B cell (primary cell): ENCODE data around the gene SLC44A1. TPM values are rescaled to one million over a fixed set of nuclear protein-coding genes. Genes with fewer than 3 reads are reported as not detected.

Source experiments
- ATAC-seq: fragments of 200-7000 bp; cut with Tn5 transposase; one replicate; pipeline ENCODE4 v1.10.0; 2021; ENCODE audit warnings: low read depth, mild to moderate bottlenecking, moderate number of reproducible peaks, moderate library complexity
- CTCF ChIA-PET: fragments of 350-600 bp; sonication (Branson Sonifier 250); formaldehyde crosslinking; loops from one replicate; lab custom pipeline; 2021; ENCODE audit warnings: antibody characterized with exemption, inconsistent platforms; lab: Charles Lee
- POLR2A ChIA-PET: fragments of 350-600 bp; sonication (Branson Sonifier 250); formaldehyde crosslinking; loops from one replicate; lab custom pipeline; 2021; ENCODE audit warnings: antibody characterized with exemption; lab: Charles Lee
- DNase-seq: peaks from one replicate; pipeline ENCODE4 v3.0.0; 2013
- H2AFZ ChIP-seq: 2 replicates; pipeline ENCODE4 v1.6.1; 2012; ENCODE audit warnings: mild to moderate bottlenecking, low read depth, low read length; ENCODE audit not compliant: insufficient read depth, poor library complexity, severe bottlenecking
- H3K27ac ChIP-seq, 2 donors: 1 replicate in 1 of 2; 2 replicates in 1 of 2; pipeline ENCODE4 v1.5.1; 2012 to 2013; ENCODE audit warnings: low read length in 2 of 2, mild to moderate bottlenecking in 2 of 2, moderate library complexity in 1 of 2
- H3K27me3 ChIP-seq, 4 experiments: fragments of 200-600 bp in 1 of 4; sonication (generic) in 1 of 4; replicated peaks in 1 of 4; 1 replicate in 2 of 4; 2 replicates in 2 of 4; pipeline versions ENCODE4 v1.6.1 to v1.7.0; 2013 to 2016; ENCODE audit warnings: low read length in 3 of 4, mild to moderate bottlenecking in 2 of 4, mixed read lengths in 1 of 4, moderate library complexity in 1 of 4; ENCODE audit not compliant: insufficient read depth in 4 of 4, control insufficient read depth in 3 of 4; ENCODE audit errors: control extremely low read depth in 1 of 4
- H3K36me3 ChIP-seq, 2 experiments: replicated peaks in 1 of 2; 1 replicate in 1 of 2; 2 replicates in 1 of 2; pipeline versions ENCODE4 v1.6.1 to v1.7.1; 2013; ENCODE audit warnings: low read length in 1 of 2; ENCODE audit not compliant: insufficient read depth in 2 of 2, control insufficient read depth in 1 of 2; ENCODE audit errors: control extremely low read depth in 1 of 2, extremely low read depth in 1 of 2
- H3K4me1 ChIP-seq, 2 donors: fragments of 200-600 bp in 1 of 2; sonication (generic) in 1 of 2; 1 replicate in 1 of 2; 2 replicates in 1 of 2; pipeline versions ENCODE4 v1.5.1 to v1.6.1; 2013 to 2017; ENCODE audit warnings: low read length in 2 of 2; ENCODE audit not compliant: control insufficient read depth in 2 of 2, insufficient read depth in 2 of 2
- H3K4me2 ChIP-seq: replicated peaks from 2 replicates; pipeline ENCODE3; 2012; ENCODE audit warnings: mild to moderate bottlenecking, low read depth, low read length; ENCODE audit not compliant: poor library complexity, severe bottlenecking
- H3K4me3 ChIP-seq, 5 experiments: fragments of 200-600 bp in 1 of 5; sonication (generic) in 1 of 5; 1 replicate in 3 of 5; 2 replicates in 2 of 5; pipeline versions ENCODE4 v1.5.1 to v1.7.0; 2011 to 2016; ENCODE audit warnings: low read length in 4 of 5, mild to moderate bottlenecking in 4 of 5, low read depth in 2 of 5, control low read depth in 1 of 5, moderate library complexity in 1 of 5; ENCODE audit not compliant: insufficient read depth in 1 of 5; ENCODE audit errors: control extremely low read depth in 1 of 5, extremely low read depth in 1 of 5
- H3K79me2 ChIP-seq: fragments of 200-600 bp; sonication (generic); one replicate; pipeline ENCODE4 v1.6.0; 2016; ENCODE audit warnings: low read length; ENCODE audit not compliant: control insufficient read depth, insufficient read depth
- H3K9ac ChIP-seq: fragments of 200-600 bp; sonication (generic); 2 replicates; pipeline ENCODE4 v1.6.1; 2017; ENCODE audit warnings: mild to moderate bottlenecking, low read length, moderate library complexity
- H3K9me3 ChIP-seq, 3 donors: one replicate each; pipeline versions ENCODE4 v1.6.1 to v1.7.1; 2013; ENCODE audit warnings: low read length in 2 of 3; ENCODE audit not compliant: control insufficient read depth in 2 of 3, insufficient read depth in 1 of 3; ENCODE audit errors: control extremely low read depth in 1 of 3
- H4K20me1 ChIP-seq: 2 replicates; pipeline ENCODE4 v1.6.0; 2012; ENCODE audit warnings: mild to moderate bottlenecking, low read length; ENCODE audit not compliant: insufficient read depth, control insufficient read depth, poor library complexity, severe bottlenecking
- H3K27ac Mint-ChIP-seq: one replicate; pipeline ENCODE4 v1.8.0; 2021; ENCODE audit warnings: mixed read lengths
- H3K27me3 Mint-ChIP-seq: one replicate; pipeline ENCODE4 v1.8.0; 2021; ENCODE audit warnings: mixed read lengths
- H3K4me1 Mint-ChIP-seq: one replicate; pipeline ENCODE4 v1.8.0; 2021; ENCODE audit warnings: mixed read lengths
- H3K4me3 Mint-ChIP-seq: one replicate; pipeline ENCODE4 v1.8.0; 2021; ENCODE audit warnings: mixed read lengths
- H3K9me3 Mint-ChIP-seq: one replicate; pipeline ENCODE4 v1.8.0; 2022; ENCODE audit warnings: mixed read lengths; ENCODE audit not compliant: insufficient read depth
- CTCF ChIP-seq: fragments of 200-600 bp; IDR thresholded peaks from one replicate; pipeline ENCODE4 v1.8.0; 2022; ENCODE audit warnings: antibody characterized with exemption, mild to moderate bottlenecking
- EZH2 ChIP-seq: IDR thresholded peaks from 2 replicates; pipeline ENCODE4 v1.6.1; 2012; ENCODE audit warnings: borderline replicate concordance, low read depth, mild to moderate bottlenecking, moderate library complexity, low read length; ENCODE audit not compliant: insufficient read depth, poor library complexity, severe bottlenecking
- WGBS: methylation state at CpG from one replicate; pipeline ENCODE4 v1.1.5; 2013; ENCODE audit warnings: missing lambda C conversion rate; ENCODE audit not compliant: insufficient coverage; 5-methylcytosine and 5-hydroxymethylcytosine counted together
- intact Hi-C: fragments of 100-400 bp; cut with micrococcal nuclease; formaldehyde crosslinking; loops from one replicate; pipeline ENCODE4 v1.10.0; 2022
- polyA plus RNA-seq: library from polyadenylated mRNA; depleted of rRNA; stranded (reverse); fragments of >200 nt; gene quantifications from 2 replicates; pipeline ENCODE4 v1.2.3, GENCODE V29; 2012
- total RNA-seq, 2 donors: library from RNA; stranded (reverse); fragments of 120-200 nt in 1 of 2; gene quantifications; 1 replicate in 1 of 2; 2 replicates in 1 of 2; pipeline versions ENCODE4 v1.2.3 to v1.2.4, GENCODE V29; 2013 to 2022

Gene SLC44A1
- total and polyA plus RNA-seq, 2 donors (not counting 1 experiment from before 2014, with no cell fraction given) = 2.2 to 17.7 TPM

GRCh38 chr9:105331755-105332154 is 87.3 kb downstream of the SLC44A1 start:
- H4K20me1 ChIP-seq = no peaks in the 10 kb centered on the region
- intact Hi-C loops = no loop called here
- Mint-ChIP-seq H3K4me3 (no peak overlapping the region), H3K27me3 (no peaks in the 10 kb centered on the region), H3K27ac (no peak overlapping the region), H3K4me1 (peaks cover 8% of the 10 kb centered on the region), H3K9me3 (no peaks in the 10 kb centered on the region)
- no peak overlapping the region for H3K27ac ChIP-seq
- H3K79me2 ChIP-seq = no peaks in the 10 kb centered on the region
- H3K9ac ChIP-seq = no peak overlapping the region
- no peaks in the 10 kb centered on the region for H3K4me1 ChIP-seq
- no peak overlapping the region for H3K4me3 ChIP-seq
- WGBS = no CpG with 5 or more reads among the region's 1 CpG
- TF ChIP-seq EZH2 = no peak
- TF ChIP-seq CTCF = no peak
- ChIA-PET POLR2A (no interaction called here), CTCF (no interaction called here)
- H3K9me3 ChIP-seq = no peaks in the 10 kb centered on the region
- no peak for ATAC-seq
- peaks cover 0 to 6% of the 10 kb centered on the region in 2 experiments for H3K36me3 ChIP-seq
- no peak for DNase-seq
- H3K27me3 ChIP-seq = no peaks in the 10 kb centered on the region
- H3K4me2 ChIP-seq = no peak overlapping the region
- H2AFZ ChIP-seq = no peak overlapping the region

DNA sequence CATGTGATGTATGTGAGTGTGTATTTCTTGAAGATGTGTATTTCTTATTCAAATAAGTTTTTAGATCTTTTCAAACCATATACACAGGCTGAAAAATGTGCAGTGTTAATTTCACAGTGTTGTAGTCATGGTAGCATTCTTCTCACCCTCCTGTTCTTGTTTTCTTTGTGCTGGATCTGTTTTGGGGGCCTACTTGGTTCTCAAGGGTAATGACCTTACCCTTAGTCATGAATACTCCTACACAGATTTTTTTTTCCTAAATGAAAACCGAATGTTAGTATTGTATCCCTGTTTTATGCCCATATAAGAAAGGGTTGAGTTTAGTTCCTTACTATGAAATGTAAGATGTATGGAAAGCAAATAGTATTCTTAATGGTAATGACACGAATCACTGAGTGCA is 88.0 kb downstream of the SLC44A1 start:
- H3K9me3 ChIP-seq = no peaks in the 10 kb centered on the region
- TF ChIP-seq EZH2 (no peak), CTCF (no peak)
- no peak overlapping the region for H3K27ac ChIP-seq
- Mint-ChIP-seq H3K27ac (no peak overlapping the region), H3K9me3 (no peaks in the 10 kb centered on the region), H3K4me1 (peaks cover 8% of the 10 kb centered on the region), H3K4me3 (no peak overlapping the region), H3K27me3 (no peaks in the 10 kb centered on the region)
- intact Hi-C loops = no loop called here
- H2AFZ ChIP-seq = no peak overlapping the region
- H3K36me3 ChIP-seq = peaks cover 0 to 13% of the 10 kb centered on the region in 2 experiments
- no peaks in the 10 kb centered on the region for H3K27me3 ChIP-seq
- ChIA-PET CTCF (no interaction called here), POLR2A (no interaction called here)
- no peak overlapping the region for H3K9ac ChIP-seq
- no peak overlapping the region for H3K4me2 ChIP-seq
- no peaks in the 10 kb centered on the region for H3K4me1 ChIP-seq
- DNase-seq = no peak
- WGBS = no CpG with 5 or more reads among the region's 2 CpGs
- no peak overlapping the region for H3K4me3 ChIP-seq
- no peak for ATAC-seq
- no peaks in the 10 kb centered on the region for H3K79me2 ChIP-seq
- no peaks in the 10 kb centered on the region for H4K20me1 ChIP-seq
